Activated CD8-positive, alpha-beta memory T cell treated with anti-CD3 and anti-CD28 coated beads, Interleukin-2, amount 50 U/mL, for 24 hours (primary cell): ENCODE data around the gene PLEKHG1.

Experiments used
- DNase-seq: peaks from one replicate; pipeline ENCODE4 v3.0.0-alpha.2; 2020; ENCODE audit errors: extremely low read depth

PLEKHG1 gene

DNA sequence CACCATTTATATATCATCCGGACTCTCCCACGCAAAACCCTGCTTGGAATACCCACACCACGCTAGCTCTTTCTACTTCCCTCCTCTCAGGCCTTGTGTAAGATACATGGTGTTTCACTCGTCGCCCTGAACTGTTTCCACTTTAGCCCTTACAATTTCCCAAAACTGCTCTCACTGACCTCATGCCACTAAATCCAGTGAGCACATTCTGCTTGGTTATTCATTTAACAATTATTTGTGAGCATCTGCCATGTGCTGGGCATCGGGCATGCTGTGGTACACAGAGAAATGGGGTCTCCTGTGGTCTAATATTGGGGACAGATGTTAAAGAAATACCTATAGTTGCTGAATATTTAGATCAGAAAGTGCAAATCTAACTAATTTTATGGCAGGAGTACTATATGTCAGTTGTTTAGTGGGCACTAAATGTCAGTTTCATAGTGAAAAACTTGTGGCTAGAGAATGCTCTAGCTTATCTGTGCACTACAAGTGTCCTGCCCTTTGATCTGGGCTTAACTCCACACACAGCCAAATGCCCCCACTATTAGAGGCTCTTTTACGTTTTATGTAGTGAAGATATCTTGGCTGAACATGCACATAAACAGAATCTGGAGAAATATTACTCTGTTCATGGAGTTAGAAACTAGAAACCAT, 41.0 kb downstream of the PLEKHG1 start:
- no peak for DNase-seq

- no peak for DNase-seq
Observed at GRCh38 chr6:150641398-150642139, 41.9 kb downstream of the PLEKHG1 start.

DNA sequence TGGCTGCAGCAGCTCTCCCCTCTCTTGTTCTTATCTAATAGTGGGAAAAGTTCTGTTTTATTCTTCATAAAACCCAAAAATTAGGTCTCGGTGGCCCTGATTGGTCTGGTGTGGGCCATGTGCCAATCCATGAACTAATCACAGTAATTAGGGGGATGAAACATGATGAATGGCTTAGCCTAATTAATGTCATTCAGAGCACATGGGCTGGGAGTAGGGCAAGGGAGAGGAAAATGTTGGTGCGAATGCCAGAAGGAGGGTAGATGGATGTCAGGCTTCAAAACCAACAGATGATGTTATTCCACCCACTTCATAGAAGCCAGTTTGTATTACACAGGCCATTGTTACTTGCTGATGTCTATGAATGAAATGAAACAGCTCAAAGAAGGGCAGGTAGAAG, 46.5 kb downstream of the PLEKHG1 start:
- no peak for DNase-seq

DNA sequence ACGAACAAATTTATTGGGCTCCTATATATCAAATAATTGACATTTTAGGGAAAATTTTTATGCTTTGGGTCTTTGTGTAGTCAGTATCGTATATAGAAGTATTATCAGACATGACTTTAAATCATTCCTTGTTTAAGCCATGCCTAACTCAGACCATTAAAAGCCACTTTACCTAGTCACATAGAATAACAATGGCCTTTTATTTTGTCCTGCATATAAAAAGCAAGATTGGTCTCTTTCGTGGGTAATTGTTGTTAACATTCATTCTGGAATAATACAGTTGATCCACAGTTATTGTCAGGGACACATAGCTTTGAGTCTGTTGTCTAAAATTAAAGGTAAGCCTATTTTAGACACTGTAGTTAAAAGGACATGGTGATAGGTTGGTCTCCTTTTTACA, 47.4 kb downstream of the PLEKHG1 start:
- DNase-seq, result no peak
